HepG2 (cell line): ENCODE data around the gene JDP2.

Experiments used
- EP300 ChIP-seq, 3 experiments: sonication (generic) in 1 of 3; formaldehyde crosslinking in 1 of 3; IDR thresholded peaks; 2 replicates each; pipeline versions ENCODE4 v1.5.1 to v1.6.1; 2011 to 2020; ENCODE audit warnings: low read depth in 2 of 3, low read length in 2 of 3, borderline replicate concordance in 1 of 3, improper control_type of control experiment in 1 of 3, mild to moderate bottlenecking in 1 of 3, missing genetic modification reagents in 1 of 3, moderate library complexity in 1 of 3
- EZH2 ChIP-seq: conservative IDR thresholded peaks from 2 replicates; pipeline ENCODE4 v1.6.1; 2012; ENCODE audit warnings: mild to moderate bottlenecking, low read depth, low read length, moderate library complexity
- NFE2 ChIP-seq: sonication (generic); formaldehyde crosslinking; IDR thresholded peaks from 2 replicates; pipeline ENCODE4 v1.4.0; 2020; ENCODE audit warnings: missing genetic modification reagents
- RAD51 ChIP-seq: fragments of 450-650 bp; IDR thresholded peaks from 2 replicates; pipeline ENCODE4 v1.6.1; 2016; ENCODE audit warnings: borderline replicate concordance
- RFX5 ChIP-seq: IDR thresholded peaks from 2 replicates; pipeline ENCODE4 v1.6.1; 2011; ENCODE audit warnings: low read depth, low read length, improper control_type of control experiment
- SMARCC2 ChIP-seq: fragments of 450-650 bp; IDR thresholded peaks from 2 replicates; pipeline ENCODE4 v1.6.1; 2017; ENCODE audit warnings: antibody characterized with exemption, mild to moderate bottlenecking
- ZNF644 ChIP-seq: IDR thresholded peaks from 2 replicates; pipeline ENCODE4 v1.6.1; 2016; ENCODE audit warnings: low read depth
- ZNF773 ChIP-seq: sonication (generic); formaldehyde crosslinking; IDR thresholded peaks from 2 replicates; pipeline ENCODE4 v1.4.0; 2020; ENCODE audit warnings: missing genetic modification reagents, borderline replicate concordance
- ZNF780A ChIP-seq: sonication (generic); formaldehyde crosslinking; IDR thresholded peaks from 2 replicates; pipeline ENCODE4 v1.8.0; 2022; ENCODE audit warnings: mild to moderate bottlenecking, missing genetic modification reagents, moderate library complexity
- TF ChIP-seq, protein P1 (sequence below): IDR thresholded peaks from 2 replicates; pipeline ENCODE4 v1.6.1; 2016; ENCODE audit warnings: mild to moderate bottlenecking, missing biosample characterization, missing genetic modification reagents
- TF ChIP-seq, protein P2 (sequence below): IDR thresholded peaks from 2 replicates; pipeline ENCODE4 v1.6.1; 2012; ENCODE audit warnings: low read length, improper control_type of control experiment

DNA sequence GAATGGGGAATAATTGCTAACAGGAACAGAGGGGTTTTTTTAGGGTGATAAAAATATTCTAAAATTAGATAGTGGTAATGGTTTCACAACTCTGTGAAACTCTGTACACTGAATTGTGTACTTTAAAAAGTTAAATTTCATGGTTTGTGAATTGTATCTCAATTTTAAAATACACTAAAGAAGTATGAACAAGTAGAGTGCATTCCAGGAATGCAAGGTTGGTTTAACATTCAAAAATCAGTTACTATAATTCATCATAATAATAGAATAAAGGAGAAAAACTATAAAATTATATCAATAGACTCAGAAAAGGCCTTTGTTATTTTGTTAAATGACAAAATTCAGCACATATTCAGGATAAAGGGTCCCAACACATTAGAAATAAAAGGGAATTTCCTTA lies 83.4 kb downstream of the JDP2 start:
- no peak for TF ChIP-seq EZH2
- TF ChIP-seq SMARCC2 = no peak
- no peak for TF ChIP-seq RFX5
- TF ChIP-seq, protein P1, sequence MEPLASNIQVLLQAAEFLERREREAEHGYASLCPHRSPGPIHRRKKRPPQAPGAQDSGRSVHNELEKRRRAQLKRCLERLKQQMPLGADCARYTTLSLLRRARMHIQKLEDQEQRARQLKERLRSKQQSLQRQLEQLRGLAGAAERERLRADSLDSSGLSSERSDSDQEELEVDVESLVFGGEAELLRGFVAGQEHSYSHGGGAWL (CRISPR knock-in tag) = no peak
- TF ChIP-seq, protein P2, sequence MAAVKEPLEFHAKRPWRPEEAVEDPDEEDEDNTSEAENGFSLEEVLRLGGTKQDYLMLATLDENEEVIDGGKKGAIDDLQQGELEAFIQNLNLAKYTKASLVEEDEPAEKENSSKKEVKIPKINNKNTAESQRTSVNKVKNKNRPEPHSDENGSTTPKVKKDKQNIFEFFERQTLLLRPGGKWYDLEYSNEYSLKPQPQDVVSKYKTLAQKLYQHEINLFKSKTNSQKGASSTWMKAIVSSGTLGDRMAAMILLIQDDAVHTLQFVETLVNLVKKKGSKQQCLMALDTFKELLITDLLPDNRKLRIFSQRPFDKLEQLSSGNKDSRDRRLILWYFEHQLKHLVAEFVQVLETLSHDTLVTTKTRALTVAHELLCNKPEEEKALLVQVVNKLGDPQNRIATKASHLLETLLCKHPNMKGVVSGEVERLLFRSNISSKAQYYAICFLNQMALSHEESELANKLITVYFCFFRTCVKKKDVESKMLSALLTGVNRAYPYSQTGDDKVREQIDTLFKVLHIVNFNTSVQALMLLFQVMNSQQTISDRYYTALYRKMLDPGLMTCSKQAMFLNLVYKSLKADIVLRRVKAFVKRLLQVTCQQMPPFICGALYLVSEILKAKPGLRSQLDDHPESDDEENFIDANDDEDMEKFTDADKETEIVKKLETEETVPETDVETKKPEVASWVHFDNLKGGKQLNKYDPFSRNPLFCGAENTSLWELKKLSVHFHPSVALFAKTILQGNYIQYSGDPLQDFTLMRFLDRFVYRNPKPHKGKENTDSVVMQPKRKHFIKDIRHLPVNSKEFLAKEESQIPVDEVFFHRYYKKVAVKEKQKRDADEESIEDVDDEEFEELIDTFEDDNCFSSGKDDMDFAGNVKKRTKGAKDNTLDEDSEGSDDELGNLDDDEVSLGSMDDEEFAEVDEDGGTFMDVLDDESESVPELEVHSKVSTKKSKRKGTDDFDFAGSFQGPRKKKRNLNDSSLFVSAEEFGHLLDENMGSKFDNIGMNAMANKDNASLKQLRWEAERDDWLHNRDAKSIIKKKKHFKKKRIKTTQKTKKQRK = no peak
- TF ChIP-seq EP300 (IDR thresholded peaks at IDR 0.05; ENCODE audit: low read depth in 2 of 2, low read length in 2 of 2) = no peak
- TF ChIP-seq EP300 (CRISPR knock-in tag; IDR thresholded peaks at IDR 0.05; ENCODE audit: borderline replicate concordance) = no peak
- no peak for TF ChIP-seq ZNF773 (CRISPR knock-in tag)
- TF ChIP-seq RAD51 = no peak
- no peak for TF ChIP-seq ZNF780A
- no peak for TF ChIP-seq ZNF644 (CRISPR knock-in tag)
- no peak for TF ChIP-seq NFE2 (CRISPR knock-in tag)
